HEK293T (cell line): Measurements from ENCODE around the gene LRP1B.

Source experiments
- FOXA1 ChIP-seq: fragments of 450-650 bp; IDR thresholded peaks from 2 replicates; pipeline ENCODE4 v1.6.1; 2016; ENCODE audit warnings: mild to moderate bottlenecking
- FOXK2 ChIP-seq: fragments of 450-650 bp; IDR thresholded peaks from 2 replicates; pipeline ENCODE4 v1.6.1; 2016; ENCODE audit warnings: mild to moderate bottlenecking
- FOXM1 ChIP-seq: fragments of 450-650 bp; IDR thresholded peaks from 2 replicates; pipeline ENCODE4 v1.6.1; 2017; ENCODE audit warnings: mild to moderate bottlenecking, borderline replicate concordance
- HDGF ChIP-seq: fragments of 450-650 bp; IDR thresholded peaks from 2 replicates; pipeline ENCODE4 v1.6.1; 2017; ENCODE audit warnings: antibody characterized with exemption, borderline replicate concordance
- LEF1 ChIP-seq: fragments of 450-650 bp; IDR thresholded peaks from 2 replicates; pipeline ENCODE4 v1.6.1; 2017; ENCODE audit warnings: mild to moderate bottlenecking, borderline replicate concordance
- NFRKB ChIP-seq: fragments of 450-650 bp; IDR thresholded peaks from 2 replicates; pipeline ENCODE4 v1.6.1; 2016; ENCODE audit warnings: mild to moderate bottlenecking, moderate library complexity
- SP1 ChIP-seq: fragments of 450-650 bp; IDR thresholded peaks from 2 replicates; pipeline ENCODE4 v1.6.1; 2017
- TARDBP ChIP-seq: fragments of 450-650 bp; IDR thresholded peaks from 2 replicates; pipeline ENCODE4 v1.6.1; 2016

DNA sequence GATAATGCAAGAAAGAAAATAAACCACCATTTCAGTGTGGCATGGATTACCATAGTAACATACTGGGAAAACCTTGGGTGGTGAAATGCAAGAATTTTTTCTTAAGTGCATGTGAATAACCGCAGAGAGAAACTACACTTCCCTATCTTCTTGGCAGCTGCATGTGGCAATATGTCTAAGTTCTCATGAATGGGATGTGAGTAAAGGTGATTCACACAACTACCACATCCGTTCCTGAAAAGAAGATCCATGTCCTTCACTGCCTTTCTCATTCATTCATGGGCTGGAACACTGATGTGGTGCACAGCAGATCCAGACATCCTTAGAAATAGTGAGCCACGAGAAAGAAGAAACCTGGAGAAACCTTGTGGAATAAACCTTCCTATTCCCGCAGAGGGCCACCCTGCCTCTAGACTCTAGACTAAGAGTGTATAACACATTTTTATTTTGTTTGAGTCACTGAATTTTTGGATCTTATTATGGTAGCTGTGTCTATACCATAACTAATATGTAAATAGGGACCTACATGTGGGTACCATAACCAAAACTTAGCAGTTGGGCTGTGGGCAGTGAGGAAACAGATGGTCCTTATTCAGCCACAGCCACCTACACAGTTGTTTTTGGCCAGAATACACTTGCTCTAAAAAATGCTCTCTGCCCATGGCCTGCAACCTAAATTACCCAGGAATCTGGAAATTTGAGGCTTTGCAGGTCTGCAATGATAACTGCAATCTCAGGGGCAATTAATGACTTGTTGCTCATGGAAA, 573.3 kb downstream of the LRP1B start:
- no peak for TF ChIP-seq SP1
- TF ChIP-seq HDGF = no peak
- no peak for TF ChIP-seq FOXM1
- no peak for TF ChIP-seq FOXA1
- no peak for TF ChIP-seq TARDBP
- no peak for TF ChIP-seq NFRKB
- TF ChIP-seq LEF1 = no peak
- no peak for TF ChIP-seq FOXK2
